GM19455 (cell line): Measurements from ENCODE around the gene CATSPERE.

Experiments used
- ATAC-seq: cut with Tn5 transposase; IDR thresholded peaks from one replicate; pipeline ENCODE4 v1.9.1; 2021; ENCODE audit not compliant: unreplicated experiment

CATSPERE gene

GRCh38 chr1:244461245-244462071 lies at the start of gene CATSPERE:
CATSPERE (plus strand) TSS chr1:244461273; CDS start chr1:244461430, 157 bp downstream.
- ATAC-seq = peak; percentile 98

- no peak for ATAC-seq
Measured at GRCh38 chr1:244412176-244412575, 48.9 kb upstream of the CATSPERE start.

GRCh38 chr1:244413736-244414135 lies 47.3 kb upstream of the CATSPERE start:
- ATAC-seq = no peak

- no peak for ATAC-seq
Measured at GRCh38 chr1:244414543-244414942, 46.5 kb upstream of the CATSPERE start.

GRCh38 chr1:244419024-244419423 lies 42.0 kb upstream of the CATSPERE start:
- ATAC-seq = no peak

- ATAC-seq = no peak
Measured at GRCh38 chr1:244422174-244422573, 38.9 kb upstream of the CATSPERE start.

GRCh38 chr1:244424649-244425334 lies 36.3 kb upstream of the CATSPERE start:
- no peak for ATAC-seq

GRCh38 chr1:244427647-244428046 lies 33.4 kb upstream of the CATSPERE start:
- ATAC-seq = no peak

GRCh38 chr1:244429818-244430217 lies 31.3 kb upstream of the CATSPERE start:
- ATAC-seq = no peak

GRCh38 chr1:244431166-244431565 lies 29.9 kb upstream of the CATSPERE start:
- no peak for ATAC-seq

- ATAC-seq = no peak
Measured at GRCh38 chr1:244435562-244436205, 25.4 kb upstream of the CATSPERE start.

- no peak for ATAC-seq
Measured at GRCh38 chr1:244436336-244437085, 24.6 kb upstream of the CATSPERE start.

GRCh38 chr1:244437086-244437468 lies 24.0 kb upstream of the CATSPERE start:
- ATAC-seq = no peak

- no peak for ATAC-seq
Measured at GRCh38 chr1:244439391-244440032, 21.6 kb upstream of the CATSPERE start.

GRCh38 chr1:244442850-244443249 lies 18.2 kb upstream of the CATSPERE start:
- no peak for ATAC-seq

GRCh38 chr1:244444854-244445253 lies 16.2 kb upstream of the CATSPERE start:
- no peak for ATAC-seq

- ATAC-seq = no peak
Measured at GRCh38 chr1:244445320-244446181, 15.5 kb upstream of the CATSPERE start.

GRCh38 chr1:244447024-244447423 lies 14.0 kb upstream of the CATSPERE start:
- no peak for ATAC-seq

GRCh38 chr1:244447552-244447951 lies 13.5 kb upstream of the CATSPERE start:
- no peak for ATAC-seq
